PC-9 (cell line): ENCODE measurements around the gene KRT38.

Experiments used
- EZH2 ChIP-seq: fragments of 200-600 bp; sonication (generic); IDR thresholded peaks from 2 replicates; pipeline ENCODE4 v1.8.0; 2017; ENCODE audit warnings: antibody characterized with exemption, low read depth
- TF ChIP-seq, protein P1 (sequence below): fragments of 200-600 bp; sonication (generic); conservative IDR thresholded peaks from 2 replicates; pipeline ENCODE4 v1.6.1; 2017; ENCODE audit warnings: mixed run types, antibody characterized with exemption, mild to moderate bottlenecking, moderate library complexity

DNA sequence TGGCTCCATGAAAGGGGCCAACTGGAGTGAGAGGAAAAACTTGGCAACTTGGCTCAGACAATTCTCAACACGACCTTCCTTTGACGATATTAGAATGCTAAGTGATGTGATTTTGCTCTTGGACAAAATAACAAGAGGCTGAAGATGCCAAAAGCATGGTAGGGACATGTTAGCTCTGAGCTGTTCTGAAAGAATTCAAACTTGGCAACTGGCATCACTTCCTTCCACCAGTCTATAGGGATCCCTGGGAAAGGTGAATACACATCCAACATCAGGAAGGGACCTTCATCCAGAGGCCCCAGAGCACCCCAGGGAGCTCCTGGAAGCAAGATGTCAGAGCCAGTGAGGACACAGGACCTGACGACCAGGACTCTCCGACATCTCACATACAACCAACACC is 20.6 kb downstream of the KRT38 start:
- TF ChIP-seq, protein P1, sequence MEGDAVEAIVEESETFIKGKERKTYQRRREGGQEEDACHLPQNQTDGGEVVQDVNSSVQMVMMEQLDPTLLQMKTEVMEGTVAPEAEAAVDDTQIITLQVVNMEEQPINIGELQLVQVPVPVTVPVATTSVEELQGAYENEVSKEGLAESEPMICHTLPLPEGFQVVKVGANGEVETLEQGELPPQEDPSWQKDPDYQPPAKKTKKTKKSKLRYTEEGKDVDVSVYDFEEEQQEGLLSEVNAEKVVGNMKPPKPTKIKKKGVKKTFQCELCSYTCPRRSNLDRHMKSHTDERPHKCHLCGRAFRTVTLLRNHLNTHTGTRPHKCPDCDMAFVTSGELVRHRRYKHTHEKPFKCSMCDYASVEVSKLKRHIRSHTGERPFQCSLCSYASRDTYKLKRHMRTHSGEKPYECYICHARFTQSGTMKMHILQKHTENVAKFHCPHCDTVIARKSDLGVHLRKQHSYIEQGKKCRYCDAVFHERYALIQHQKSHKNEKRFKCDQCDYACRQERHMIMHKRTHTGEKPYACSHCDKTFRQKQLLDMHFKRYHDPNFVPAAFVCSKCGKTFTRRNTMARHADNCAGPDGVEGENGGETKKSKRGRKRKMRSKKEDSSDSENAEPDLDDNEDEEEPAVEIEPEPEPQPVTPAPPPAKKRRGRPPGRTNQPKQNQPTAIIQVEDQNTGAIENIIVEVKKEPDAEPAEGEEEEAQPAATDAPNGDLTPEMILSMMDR: no peak
- TF ChIP-seq EZH2: no peak
